Prostate gland (tissue), 2 donors: ENCODE results near the gene KIF21A.

Experiments used
- POLR2A ChIP-seq: fragments of 450-650 bp; IDR thresholded peaks from one replicate; pipeline ENCODE4 v1.6.1; 2016; ENCODE audit warnings: antibody characterized with exemption, mild to moderate bottlenecking
- POLR2AphosphoS5 ChIP-seq: sonication (generic); formaldehyde crosslinking; IDR thresholded peaks from one replicate; pipeline ENCODE4 v1.6.1; 2017; ENCODE audit warnings: antibody characterized with exemption
- TF ChIP-seq, protein P1 (sequence below), 4 experiments: fragments of 200-600 bp in 2 of 4; fragments of 450-650 bp in 2 of 4; sonication (generic) in 2 of 4; IDR thresholded peaks; 1 replicate in 3 of 4; 2 replicates in 1 of 4; pipeline ENCODE4 v1.5.1; 2016 to 2019; ENCODE audit warnings: antibody characterized with exemption in 4 of 4, mild to moderate bottlenecking in 2 of 4, moderate library complexity in 2 of 4

DNA sequence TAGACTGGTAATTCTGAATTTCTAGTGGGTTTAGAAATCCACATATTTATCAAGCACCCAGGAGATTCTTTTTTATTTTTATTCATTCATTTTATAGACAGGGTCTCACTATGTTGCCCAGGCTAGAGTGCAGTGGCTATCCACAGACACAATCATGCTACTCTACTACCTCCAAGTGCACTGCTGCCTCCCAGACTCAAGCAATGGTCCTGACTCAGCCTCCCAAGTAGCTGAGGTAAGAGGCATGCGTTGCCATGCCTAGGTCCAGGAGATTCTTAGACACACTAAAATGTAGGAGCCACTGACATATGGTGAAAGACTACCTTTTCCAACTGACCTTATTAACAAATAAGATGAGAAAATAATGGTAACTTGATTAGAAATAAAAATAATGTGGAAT, 38.9 kb downstream of the KIF21A start:
- no peak for TF ChIP-seq POLR2A
- TF ChIP-seq, protein P1, sequence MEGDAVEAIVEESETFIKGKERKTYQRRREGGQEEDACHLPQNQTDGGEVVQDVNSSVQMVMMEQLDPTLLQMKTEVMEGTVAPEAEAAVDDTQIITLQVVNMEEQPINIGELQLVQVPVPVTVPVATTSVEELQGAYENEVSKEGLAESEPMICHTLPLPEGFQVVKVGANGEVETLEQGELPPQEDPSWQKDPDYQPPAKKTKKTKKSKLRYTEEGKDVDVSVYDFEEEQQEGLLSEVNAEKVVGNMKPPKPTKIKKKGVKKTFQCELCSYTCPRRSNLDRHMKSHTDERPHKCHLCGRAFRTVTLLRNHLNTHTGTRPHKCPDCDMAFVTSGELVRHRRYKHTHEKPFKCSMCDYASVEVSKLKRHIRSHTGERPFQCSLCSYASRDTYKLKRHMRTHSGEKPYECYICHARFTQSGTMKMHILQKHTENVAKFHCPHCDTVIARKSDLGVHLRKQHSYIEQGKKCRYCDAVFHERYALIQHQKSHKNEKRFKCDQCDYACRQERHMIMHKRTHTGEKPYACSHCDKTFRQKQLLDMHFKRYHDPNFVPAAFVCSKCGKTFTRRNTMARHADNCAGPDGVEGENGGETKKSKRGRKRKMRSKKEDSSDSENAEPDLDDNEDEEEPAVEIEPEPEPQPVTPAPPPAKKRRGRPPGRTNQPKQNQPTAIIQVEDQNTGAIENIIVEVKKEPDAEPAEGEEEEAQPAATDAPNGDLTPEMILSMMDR (IDR thresholded peaks at IDR 0.05): no peak
- no peak for TF ChIP-seq POLR2AphosphoS5
